Right lobe of liver (tissue), 4 donors: ENCODE results near the gene PIAS4.

Source experiments
- CTCF ChIP-seq, 4 donors: fragments of 200-600 bp in 3 of 4; fragments of 450-650 bp in 1 of 4; IDR thresholded peaks; one replicate each; pipeline versions ENCODE4 v1.5.1 to v1.8.0; 2016 to 2022; ENCODE audit warnings: antibody characterized with exemption in 4 of 4, mild to moderate bottlenecking in 2 of 4
- POLR2A ChIP-seq: fragments of 450-650 bp; IDR thresholded peaks from one replicate; pipeline ENCODE4 v1.6.1; 2017; ENCODE audit warnings: antibody characterized with exemption, mild to moderate bottlenecking
- donor health status: DM: no; HTN: no; CAD: no.
- donor health status: DM: no; HTN: no; CAD: no.
- donor health status: DM: no; HTN: yes; CAD: no.

- TF ChIP-seq CTCF (IDR thresholded peaks at IDR 0.05) (no peak), POLR2A (no peak)
These were observed 38.8 kb downstream of the PIAS4 start for GRCh38 chr19:4046362-4046691.
